CD4-positive, alpha-beta T cell treated with Interleukin-4 for 4 hours (primary cell): ENCODE results near the gene GLS2.
"Not testable (repeated sequence)": the region's sequence is repeated elsewhere in the genome, so short reads cannot be mapped to it uniquely, and the experiment has no call there.

Experiments used
- DNase-seq: peaks from one replicate; pipeline ENCODE4 v3.0.0-alpha.2; 2020

The GLS2 gene

DNA sequence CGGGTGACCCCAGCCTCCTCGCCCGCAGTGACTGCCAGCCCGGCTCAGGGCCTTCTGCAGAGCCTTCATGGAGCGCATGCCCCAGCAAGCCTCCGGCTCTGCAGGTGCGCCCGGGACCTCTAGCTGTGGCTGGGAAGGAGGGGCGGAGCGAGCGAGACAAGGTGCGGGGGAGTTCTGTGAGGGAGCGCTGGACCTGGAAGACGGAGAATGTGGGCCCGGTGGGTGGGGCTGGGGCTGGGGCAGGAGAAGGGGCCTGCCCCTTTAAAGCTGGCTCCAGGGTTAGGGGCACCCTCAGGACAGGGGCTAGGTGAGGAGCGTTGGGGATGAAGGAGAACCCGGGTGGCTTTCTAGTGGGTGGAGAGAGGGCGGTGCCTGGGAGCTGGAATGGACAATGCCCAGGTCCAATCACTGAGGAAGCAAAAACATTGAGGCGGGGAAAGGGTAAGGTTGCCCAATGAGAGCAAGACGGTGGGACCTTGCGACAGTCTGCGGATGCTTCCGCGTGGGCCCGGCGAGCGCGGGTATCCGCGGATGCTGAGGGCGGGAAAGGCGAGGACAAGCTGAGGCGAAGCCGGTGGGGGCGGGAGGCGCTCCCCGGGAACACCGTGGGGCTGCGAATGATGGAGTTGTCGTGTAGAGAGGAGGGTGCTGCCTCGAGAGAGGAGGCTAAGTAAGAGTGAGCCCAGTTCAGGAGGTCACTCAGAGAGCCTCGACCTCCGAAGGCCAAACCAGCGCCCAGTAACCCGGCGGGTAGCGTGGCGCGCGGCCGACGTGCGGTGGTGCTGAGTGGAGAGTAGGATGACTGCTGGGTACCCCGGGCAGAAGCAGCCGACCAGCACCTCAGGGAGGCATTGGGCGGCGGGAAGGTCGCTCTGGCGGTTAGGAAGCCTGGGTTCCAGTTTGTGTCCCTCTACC lies at the start of gene GLS2:
Gene GLS2, minus strand, starts transcription at position 121 of the 915 bp plus-strand sequence. Its CDS starts 43 bp downstream, at position 78.
- peak; percentile 80 for DNase-seq

DNA sequence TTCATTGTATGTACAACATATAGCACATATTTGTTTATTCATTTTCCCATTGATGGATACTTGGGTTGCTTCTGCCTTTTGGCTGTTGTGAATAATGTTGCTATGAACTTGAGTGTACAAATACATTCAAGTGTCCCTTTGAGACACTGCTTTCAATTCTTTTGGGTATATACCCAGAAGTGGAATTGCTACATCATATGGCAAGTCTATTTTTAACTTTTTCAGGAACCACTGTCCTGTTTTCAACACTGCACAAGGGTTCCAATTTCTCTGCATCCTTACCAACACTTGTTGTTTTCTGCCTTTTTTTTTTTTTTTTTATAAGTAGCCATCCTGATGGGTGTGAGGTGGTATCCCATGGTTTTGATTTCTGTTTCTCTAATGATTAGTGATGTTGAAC lies 49.6 kb upstream of the GLS2 start:
- no peak for DNase-seq

DNA sequence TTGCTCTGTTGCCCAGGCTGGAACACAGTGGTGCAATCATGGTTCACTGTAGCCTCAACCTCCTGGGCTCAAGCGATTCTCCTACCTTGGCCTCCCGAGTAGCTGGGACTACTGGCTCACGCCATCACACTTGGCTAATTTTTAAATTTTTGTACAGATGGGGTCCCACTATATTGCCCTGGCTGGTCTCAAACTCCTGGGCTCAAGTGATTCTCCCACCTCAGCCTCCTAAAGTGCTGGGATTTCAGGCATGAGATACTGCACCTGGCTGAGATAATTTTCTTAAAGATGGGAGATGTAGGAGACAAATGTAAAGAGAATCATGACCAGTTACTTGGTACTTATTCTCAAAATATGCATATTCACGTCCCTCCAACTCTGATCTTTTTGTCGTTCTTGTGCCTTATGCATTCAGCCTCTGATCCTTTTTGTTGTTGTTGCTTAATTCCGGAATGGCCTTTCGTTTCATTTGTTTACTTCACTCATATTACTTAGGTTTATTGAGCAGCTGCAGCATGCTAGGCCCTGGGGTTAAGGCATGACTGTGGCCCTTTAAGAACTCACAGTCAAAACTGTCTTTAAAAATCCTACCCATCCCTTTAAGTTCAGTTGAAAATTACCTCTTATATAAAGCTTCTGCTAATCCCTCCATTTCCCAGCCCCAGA lies 42.6 kb upstream of the GLS2 start:
- DNase-seq, result no peak

DNA sequence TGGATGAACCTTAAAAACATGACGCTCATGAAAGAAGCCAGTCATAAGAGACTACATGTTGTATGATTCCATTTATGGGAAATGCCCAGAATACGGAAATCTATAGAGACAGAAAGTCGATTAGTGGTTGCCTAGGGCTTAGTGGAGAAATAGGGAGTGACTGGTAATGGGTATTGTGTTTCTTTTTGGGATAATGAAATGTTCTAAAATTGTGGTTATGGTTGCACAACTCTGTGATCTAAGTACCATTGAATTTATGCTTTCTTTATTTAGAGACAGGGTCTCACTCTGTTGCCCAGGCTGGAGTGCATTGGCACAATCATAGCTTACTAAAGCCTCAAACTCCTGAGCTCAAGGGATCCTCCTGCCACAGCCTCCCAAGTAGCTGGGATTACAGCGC lies 41.7 kb upstream of the GLS2 start:
- DNase-seq, result no peak

DNA sequence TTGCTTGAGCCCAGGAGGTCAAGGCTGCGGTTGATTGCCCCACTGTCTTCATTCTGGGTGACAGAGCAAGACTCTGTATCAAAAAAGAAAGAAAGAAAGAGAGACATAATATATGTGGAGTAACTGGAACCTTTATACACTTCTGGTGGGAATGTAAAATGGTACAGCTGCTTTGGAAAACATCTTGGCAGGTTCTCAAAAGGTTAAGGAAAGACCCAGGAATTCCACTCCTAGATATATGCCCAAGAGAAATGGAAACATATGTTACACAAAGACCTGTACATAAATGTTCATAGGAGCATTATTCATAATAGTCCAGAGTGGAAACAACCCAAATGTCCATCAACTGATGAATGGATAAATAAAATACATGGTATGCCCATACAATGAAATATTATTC lies 40.9 kb upstream of the GLS2 start:
- DNase-seq, result no peak

DNA sequence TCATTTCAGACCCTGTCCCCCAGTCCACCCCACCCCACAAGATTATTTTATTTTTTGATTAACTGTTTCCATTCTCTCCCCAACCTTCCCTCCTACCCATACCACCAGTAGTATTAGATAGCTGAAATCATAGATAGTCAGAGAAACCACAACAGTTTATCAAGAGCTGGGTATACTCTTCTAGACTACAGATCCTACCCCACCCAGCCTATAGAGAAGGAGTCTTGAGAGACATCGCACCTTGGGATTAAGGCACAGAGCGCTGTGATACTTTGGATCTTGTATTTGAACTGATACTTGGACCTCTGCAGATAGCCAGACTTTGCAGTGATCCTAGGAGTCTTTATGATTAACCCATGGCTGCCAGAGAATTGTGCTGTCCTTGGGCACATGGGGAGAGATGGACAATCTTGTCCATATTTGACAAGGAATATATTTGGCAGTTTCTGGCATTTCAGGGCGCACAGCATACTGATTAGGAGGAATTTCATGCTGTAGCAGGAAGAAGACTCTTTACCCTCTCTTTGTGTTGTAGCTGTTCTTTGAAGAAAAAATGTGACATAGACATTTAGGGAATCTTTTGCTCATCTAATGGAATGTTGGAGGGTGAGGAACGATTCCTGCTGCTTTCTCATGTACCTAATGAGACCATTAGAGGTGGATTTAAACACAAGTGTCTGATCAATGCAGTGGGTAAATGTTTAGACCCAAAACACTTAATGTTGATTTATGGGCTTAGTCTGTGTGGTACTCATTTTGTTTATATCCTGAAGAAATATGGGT lies 34.6 kb upstream of the GLS2 start:
- no peak for DNase-seq

DNA sequence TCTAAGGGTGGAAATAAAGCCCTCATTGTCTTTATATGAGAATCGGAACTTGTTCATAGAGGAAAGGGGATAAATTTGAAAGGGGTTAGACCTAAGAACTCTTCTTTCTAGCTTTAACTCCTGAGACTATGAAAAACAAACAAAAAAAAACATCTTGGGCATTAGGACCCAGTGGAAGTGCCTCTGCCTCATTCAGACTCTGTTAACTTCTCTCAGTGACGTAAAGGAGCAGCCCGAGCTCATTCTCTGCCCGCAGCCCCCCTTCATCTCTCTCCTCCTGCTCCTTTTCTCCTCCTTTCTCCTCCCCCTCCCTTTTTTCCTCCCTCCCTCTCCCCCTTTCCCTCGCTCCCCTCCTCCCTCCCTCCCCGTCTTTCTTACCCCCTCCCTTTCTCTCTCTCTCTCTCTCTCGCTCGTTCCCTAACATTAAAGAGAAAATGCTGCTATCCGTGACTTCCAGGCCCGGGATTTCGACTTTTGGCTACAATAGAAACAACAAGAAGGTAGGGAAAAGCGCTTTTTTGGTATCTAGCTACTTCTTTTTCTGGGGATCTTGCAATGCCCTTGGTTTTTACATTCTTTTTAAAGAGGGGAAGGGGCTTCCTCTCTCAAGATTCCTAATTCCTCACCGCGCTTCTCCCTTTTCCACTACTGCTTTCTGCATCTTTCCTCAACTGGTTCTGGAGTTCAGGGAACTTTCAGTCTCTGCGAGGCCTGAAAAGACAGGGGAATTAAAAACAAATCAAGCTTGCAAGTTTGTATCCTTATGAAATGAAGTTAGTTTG lies 33.8 kb upstream of the GLS2 start, which contains the start of gene RBMS2:
Gene RBMS2, plus strand, starts transcription at position 231 of the 782 bp plus-strand sequence. Its CDS starts 204 bp downstream, at position 435.
- DNase-seq, result peak; percentile 15

DNA sequence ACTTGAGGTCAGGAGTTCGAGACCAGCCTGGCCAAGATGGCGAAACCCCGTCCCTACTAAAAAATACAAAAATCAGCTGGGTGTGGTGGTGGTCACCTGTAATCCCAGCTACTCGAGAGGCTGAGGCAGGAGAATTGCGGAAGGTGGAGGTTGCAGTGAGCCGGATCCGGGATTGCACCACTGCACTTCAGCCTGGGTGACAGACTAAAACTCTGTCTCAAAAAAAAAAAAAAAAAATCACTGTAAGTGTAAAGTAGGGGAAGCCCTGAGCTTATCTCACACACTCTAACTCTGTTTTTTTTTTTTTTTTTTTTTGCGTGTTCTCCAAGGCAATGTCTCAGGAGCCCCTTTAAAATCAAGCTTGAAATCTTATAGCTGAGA lies 33.2 kb upstream of the GLS2 start:
- no peak for DNase-seq

DNA sequence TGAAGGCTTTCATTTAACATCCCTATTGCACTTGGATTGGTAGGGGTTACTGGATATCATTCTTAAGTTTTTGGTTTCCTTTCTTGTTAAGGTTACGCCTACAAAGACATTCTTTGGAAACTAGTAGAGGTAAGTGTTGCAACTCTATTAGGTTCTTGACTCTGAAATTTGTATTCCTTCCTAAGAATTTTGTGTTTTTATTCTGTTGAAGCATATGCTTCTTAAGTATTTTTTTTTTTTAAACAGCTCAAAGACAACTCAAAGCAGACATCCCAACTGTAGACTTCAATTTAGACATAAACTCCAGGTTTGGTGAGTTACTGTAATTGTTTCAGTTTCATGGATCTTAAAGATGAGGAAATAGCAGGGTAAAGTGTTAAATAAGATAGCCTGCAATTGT lies 32.5 kb upstream of the GLS2 start:
- DNase-seq, result no peak

DNA sequence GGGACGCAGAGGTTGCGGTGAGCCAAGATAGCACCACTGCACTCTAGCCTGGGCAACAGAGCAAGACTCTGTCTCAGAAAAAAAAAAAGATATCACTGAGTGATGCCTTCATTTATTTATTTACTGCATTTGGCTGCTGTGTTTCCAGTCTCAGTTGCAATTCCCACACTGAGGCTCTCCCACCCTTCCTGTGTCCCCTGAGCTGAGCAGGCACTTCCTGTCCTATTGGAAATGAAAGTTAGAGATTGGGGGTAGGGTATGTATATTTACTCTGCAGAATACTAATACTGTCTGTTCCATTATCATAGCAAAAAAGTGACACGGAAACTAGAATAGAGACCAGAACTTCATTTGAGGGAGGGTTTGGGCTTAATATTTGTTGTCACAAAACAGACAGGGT lies 32.1 kb upstream of the GLS2 start:
- DNase-seq, result no peak

DNA sequence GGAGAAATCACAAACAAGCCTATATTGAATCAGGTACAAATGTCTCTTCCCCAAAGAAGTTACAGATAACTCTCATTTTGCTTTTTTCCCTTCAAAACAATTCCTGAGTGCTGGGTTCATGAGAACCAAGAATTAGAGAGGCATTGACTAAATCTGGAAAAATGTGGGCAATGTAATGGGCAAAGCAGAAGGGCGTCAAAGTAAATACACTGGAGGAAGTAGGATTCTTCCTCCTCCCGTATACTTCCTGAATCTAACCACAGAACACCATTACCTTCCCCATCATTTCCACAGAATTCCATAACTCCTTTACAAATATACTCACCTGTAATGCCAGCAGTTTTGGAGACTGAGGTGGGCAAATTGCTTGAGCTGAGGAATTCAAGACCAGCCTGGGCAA lies 30.6 kb upstream of the GLS2 start:
- DNase-seq, result no peak

DNA sequence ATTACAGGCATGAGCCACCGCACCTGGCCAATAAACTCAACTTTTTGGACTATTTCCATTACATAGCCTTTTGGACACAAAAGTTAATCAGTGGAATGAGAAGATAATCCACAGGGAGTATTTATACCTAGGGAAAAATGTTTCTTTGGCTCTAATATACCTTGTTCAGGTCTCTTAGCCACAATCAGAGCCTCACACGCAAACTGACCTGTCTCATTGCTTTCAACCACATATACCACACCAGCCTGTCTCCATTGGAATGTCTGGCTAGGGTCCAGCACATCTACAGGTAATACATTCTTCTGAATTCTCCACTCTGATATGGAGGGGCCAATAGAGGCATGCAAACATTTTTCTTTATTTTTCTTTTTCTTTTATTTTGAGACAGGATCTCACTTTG lies 29.9 kb upstream of the GLS2 start:
- DNase-seq, result no peak

DNA sequence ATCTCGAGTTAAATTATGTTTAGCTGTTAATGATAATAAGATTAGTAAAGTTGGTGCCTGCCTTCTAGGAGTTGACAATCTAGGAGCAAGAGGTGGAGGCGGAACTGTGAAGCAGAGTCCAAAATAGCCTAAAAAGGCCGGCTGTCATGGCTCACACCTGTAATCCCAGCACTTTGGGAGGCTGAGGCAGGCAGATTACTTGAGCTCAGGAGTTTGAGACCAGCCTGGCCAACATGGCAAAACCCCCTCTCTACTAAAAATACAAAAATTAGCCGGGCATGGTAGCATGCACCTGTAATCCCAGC lies 26.0 kb upstream of the GLS2 start:
- not testable (repeated sequence) for DNase-seq

DNA sequence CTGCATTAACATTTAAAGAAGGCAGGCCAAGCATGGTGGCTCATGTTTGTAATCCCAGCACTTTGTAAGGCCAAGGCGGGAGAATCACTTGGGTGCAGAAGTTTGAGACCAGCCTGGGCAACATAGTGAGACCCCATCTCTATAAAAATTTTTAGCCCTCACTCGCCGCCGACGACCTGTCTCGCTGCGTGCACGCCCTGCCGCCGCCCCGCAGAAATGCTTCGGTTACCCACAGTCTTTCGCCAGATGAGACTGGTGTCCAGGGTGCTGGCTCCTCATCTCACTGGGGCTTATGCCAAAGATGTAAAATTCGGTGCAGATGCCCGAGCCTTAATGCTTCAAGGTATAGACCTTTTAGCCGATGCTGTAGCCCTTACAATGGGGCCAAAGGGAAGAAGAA lies 22.8 kb upstream of the GLS2 start:
- DNase-seq, result no peak

DNA sequence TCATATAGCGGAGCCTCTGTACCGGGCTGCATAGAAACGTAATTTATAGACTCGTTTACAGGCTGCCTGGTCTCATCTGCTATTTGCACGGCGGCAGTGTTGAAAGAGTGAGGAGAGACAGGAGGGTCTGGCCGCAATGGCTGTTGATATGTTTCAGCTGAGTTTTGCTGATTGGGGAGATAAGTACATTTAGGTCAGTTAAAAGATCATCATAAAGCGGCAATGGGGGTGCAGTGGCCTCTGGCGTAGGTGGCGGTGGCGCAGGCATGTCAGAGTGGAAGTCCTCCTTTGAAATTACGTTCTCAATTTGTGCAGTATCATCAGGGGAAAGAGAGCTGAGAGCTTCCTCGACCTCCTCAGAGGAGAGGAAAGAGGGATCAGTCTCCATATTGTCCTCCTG lies 11.9 kb upstream of the GLS2 start:
- DNase-seq, result not testable (repeated sequence)

DNA sequence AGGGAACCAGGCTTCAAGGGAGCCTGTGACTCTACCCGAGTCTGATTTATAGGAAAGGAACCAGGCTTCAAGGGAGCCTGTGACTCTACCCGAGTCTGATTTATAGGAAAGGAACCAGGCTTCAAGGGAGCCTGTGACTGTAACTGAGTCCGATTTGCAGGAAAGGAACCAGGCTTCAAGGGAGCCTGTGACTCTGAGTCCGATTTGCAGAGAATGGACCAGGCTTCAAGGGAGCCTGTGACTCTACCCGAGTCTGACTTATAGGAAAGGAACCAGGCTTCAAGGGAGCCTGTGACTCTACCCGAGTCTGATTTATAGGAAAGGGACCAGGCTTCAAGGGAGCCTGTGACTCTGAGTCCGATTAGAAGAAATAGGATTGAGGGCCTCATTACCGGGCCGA lies 11.5 kb upstream of the GLS2 start:
- DNase-seq, result not testable (repeated sequence)

DNA sequence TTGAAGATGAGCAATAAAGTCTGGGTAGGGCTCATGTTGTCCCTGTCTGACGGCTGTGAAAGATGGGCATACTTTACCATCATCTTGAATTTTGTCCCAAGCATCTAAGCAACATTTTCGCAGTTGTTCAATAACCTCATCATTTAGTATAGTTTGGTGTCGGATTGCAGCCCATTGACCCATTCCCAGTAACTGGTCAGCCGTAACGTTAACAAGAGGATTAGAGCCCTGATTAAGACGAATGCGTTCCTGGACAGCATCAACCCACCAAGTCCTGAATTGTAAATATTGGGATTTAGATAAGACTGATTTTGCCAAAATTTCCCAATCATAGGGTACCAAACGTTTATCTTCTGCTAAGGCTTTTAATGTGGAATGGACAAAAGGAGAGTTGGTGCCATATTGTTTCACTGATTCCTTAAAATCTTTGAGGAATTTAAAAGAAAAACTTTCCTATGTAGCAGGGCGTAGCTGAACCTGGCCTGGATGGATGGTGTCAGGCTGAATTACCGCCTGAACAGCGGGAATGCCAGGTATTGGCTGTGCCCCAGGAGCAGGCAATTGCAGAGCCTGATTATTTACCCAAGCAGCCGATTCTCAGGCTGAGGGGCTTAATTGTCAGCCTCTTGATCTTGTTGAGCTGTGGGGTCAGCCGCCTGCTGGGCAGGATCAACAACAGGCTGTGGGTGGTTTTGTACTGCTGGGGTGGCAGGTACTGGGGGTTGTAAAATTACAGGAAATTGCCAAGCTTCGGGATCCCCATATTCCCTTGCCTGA lies 10.4 kb upstream of the GLS2 start:
- not testable (repeated sequence) for DNase-seq

DNA sequence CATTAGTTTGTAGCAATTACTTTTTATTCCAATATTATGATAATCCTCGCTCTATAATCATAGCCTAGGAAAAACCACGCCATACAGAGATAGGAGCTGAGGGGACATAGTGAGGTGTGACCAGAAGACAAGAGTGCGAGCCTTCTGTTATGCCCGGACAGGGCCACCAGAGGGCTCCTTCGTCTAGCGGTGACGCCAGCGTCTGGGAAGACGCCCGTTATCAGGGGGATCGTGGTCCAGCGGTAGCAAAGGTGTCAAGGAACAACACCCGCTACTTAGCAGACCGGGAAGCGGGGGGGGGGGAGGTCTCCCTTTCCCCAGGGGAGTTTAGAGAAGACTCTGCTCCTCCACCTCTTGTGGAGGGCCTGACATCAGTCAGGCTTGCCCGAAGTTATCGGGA lies 8.7 kb upstream of the GLS2 start:
- DNase-seq, result peak; percentile 55

DNA sequence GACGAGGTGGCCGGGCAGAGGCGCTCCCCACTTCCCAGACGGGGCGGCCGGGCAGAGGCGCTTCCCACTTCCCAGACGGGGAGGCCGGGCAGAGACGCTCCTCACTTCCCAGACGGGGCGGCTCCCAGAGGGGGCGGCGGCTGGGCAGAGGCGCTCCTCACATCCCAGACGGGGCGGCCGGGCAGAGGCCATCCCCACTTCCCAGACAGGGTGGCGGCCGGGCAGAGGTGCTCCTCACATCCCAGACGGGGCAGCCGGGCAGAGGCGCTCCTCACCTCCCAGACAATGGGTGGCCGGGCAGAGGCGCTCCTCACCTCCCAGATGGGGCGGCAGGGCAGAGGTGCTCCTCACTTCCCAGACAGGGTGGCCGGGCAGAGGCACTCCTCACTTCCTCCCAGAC lies 6.5 kb upstream of the GLS2 start:
- DNase-seq, result not testable (repeated sequence)

DNA sequence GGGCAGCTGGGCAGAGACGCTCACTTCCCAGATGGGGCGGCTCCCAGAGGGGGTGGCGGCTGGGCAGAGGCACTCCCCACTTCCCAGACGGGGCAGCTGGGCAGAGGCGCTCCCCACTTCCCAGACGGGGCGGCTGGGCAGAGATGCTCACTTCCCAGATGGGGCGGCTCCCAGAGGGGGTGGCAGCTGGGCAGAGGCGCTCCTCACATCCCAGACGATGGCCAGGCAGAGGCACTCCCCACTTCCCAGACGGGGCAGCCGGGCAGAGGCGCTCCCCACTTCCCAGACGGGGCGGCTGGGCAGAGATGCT lies 6.1 kb upstream of the GLS2 start:
- DNase-seq, result not testable (repeated sequence)

DNA sequence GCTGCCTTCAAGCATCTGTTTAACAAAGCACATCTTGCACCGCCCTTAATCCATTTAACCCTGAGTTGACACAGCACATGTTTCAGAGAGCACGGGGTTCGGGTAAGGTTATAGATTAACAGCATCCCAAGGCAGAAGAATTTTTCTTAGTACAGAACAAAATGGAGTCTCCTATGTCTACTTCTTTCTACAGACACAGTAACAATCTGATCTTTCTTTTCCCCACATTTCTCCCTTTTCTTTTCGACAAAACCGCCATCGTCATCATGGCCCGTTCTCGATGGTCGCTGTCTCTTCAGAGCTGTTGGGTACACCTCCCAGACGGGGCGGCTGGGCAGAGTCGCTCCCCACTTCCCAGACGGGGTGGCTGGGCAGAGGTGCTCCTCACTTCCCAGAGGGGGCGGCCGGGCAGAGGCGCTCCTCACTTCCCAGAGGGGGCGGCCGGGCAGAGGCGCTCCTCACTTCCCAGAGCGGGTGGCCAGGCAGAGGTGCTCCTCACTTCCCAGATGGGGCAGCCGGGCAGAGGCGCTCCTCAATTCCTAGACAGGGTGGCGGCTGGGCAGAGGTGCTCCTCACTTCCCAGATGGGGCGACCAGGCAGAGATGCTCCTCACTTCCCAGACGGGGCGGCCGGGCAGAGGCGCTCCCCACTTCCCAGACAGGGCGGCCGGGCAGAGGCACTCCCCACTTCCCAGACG lies 5.6 kb upstream of the GLS2 start:
- DNase-seq, result not testable (repeated sequence)

DNA sequence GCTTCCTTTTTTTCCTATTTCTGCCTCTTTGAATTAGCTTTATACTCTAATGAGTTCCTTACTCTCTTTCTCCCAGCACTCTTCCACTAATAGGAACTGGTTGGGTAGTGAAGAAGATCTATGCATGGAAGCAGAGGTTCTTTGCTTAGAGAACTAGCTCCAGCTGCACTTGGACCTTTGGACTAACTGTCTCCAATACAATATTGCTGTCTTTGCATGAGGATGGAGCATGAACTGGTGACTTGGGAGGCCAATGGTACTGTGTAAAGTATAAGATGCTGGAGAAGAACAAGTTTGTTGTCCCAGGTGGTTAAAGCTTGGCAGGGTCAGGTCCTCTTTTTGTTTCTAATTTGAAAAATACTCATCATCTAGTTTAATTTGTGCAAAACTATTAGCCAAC lies 2.4 kb upstream of the GLS2 start:
- DNase-seq, result no peak
